GM19193 (cell line): ENCODE data around the gene CTNNA1.

Source experiments
- POLR2A ChIP-seq: IDR thresholded peaks from 4 replicates; pipeline ENCODE4 v1.6.1; 2011; ENCODE audit not compliant: insufficient read depth, insufficient read length; ENCODE audit errors: extremely low read depth

Gene CTNNA1

GRCh38 chr5:138878437-138879235, 125.4 kb downstream of the CTNNA1 start:
- no peak for TF ChIP-seq POLR2A

GRCh38 chr5:138883211-138883610, 130.0 kb downstream of the CTNNA1 start:
- no peak for TF ChIP-seq POLR2A

GRCh38 chr5:138884094-138884493, 130.9 kb downstream of the CTNNA1 start:
- TF ChIP-seq POLR2A: no peak

- no peak for TF ChIP-seq POLR2A
Measured at GRCh38 chr5:138884554-138884953, 131.3 kb downstream of the CTNNA1 start.

- TF ChIP-seq POLR2A: no peak
Measured at GRCh38 chr5:138889994-138890393, 136.8 kb downstream of the CTNNA1 start.

- TF ChIP-seq POLR2A: no peak
Measured at GRCh38 chr5:138890644-138891043, 137.4 kb downstream of the CTNNA1 start.

- no peak for TF ChIP-seq POLR2A
Measured at GRCh38 chr5:138895918-138896317, 142.7 kb downstream of the CTNNA1 start.

- no peak for TF ChIP-seq POLR2A
Measured at GRCh38 chr5:138898299-138898698, 145.1 kb downstream of the CTNNA1 start.

GRCh38 chr5:138898742-138899141, 145.5 kb downstream of the CTNNA1 start:
- no peak for TF ChIP-seq POLR2A

- no peak for TF ChIP-seq POLR2A
Measured at GRCh38 chr5:138900281-138900965, 147.2 kb downstream of the CTNNA1 start.

- no peak for TF ChIP-seq POLR2A
Measured at GRCh38 chr5:138901716-138902115, 148.5 kb downstream of the CTNNA1 start.

- no peak for TF ChIP-seq POLR2A
Measured at GRCh38 chr5:138903130-138903775, 150.0 kb downstream of the CTNNA1 start.

GRCh38 chr5:138905541-138905940, 152.3 kb downstream of the CTNNA1 start:
- no peak for TF ChIP-seq POLR2A

GRCh38 chr5:138909734-138910133, 156.5 kb downstream of the CTNNA1 start:
- no peak for TF ChIP-seq POLR2A

- no peak for TF ChIP-seq POLR2A
Measured at GRCh38 chr5:138910546-138911185, 157.4 kb downstream of the CTNNA1 start.

- TF ChIP-seq POLR2A: no peak
Measured at GRCh38 chr5:138911441-138911840, 158.2 kb downstream of the CTNNA1 start.

GRCh38 chr5:138912093-138912492, 158.9 kb downstream of the CTNNA1 start:
- no peak for TF ChIP-seq POLR2A
